ENCODE data around the gene DNAJB4. TPM values are rescaled to one million over a fixed set of nuclear protein-coding genes. Genes with fewer than 3 reads are reported as not detected.
A peak's percentile ranks its signal among the peaks of the same experiment; 100 is the strongest.

Gene DNAJB4
- polyA plus RNA-seq, 4 donors, result 3.8 to 25.6 (median 8.5) TPM

DNA sequence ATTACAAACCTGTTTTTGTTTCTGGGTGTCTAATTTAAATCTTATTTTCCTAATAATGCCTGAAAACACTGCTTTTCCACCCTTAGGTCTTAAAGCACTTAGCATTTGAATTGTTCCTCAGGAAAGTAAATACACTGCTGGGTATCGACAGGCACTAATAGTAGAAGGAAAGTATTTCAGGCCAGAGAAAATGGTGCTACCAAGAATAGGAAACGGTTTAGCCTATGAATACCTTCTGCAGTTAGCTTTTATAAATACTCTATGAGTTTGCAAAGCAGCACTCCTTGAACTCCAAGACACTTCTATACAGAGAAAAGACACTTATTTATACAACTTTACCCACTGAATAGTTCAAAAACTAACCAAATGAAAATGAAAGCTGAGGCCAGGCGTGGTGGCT, 32.7 kb upstream of the DNAJB4 start:
- H3K9me3 ChIP-seq (ENCODE audit: control insufficient read depth in 2 of 2, insufficient read depth in 1 of 2, low read depth in 1 of 2, low read length in 1 of 2), result no peaks in the 10 kb centered on the region
- FAIRE-seq (no peak), DNase-seq (no peak)
- H3K27ac ChIP-seq (ENCODE audit: low read depth in 1 of 3, low read length in 2 of 3), result no peak overlapping the region
- no peak overlapping the region for H3K4me3 ChIP-seq (ENCODE audit: low read depth in 1 of 3, low read length in 3 of 3)
- H3K36me3 ChIP-seq (ENCODE audit: control insufficient read depth in 3 of 3, insufficient read depth in 2 of 3, low read depth in 1 of 3, low read length in 3 of 3), result peaks cover 2 to 15% (median 3%) of the 10 kb centered on the region in 3 donors
- no peaks in the 10 kb centered on the region for H3K27me3 ChIP-seq (ENCODE audit: control insufficient read depth in 3 of 3, insufficient read depth in 3 of 3, low read length in 3 of 3)
- WGBS, 3 donors, result 76 to 83% (median 81%) methylated on average over 3 of the region's 3 CpGs
- H3K4me1 ChIP-seq (ENCODE audit: control insufficient read depth in 3 of 3, insufficient read depth in 2 of 3, low read depth in 1 of 3, low read length in 2 of 3), result peaks cover 0 to 10% (median 3%) of the 10 kb centered on the region in 3 donors

DNA sequence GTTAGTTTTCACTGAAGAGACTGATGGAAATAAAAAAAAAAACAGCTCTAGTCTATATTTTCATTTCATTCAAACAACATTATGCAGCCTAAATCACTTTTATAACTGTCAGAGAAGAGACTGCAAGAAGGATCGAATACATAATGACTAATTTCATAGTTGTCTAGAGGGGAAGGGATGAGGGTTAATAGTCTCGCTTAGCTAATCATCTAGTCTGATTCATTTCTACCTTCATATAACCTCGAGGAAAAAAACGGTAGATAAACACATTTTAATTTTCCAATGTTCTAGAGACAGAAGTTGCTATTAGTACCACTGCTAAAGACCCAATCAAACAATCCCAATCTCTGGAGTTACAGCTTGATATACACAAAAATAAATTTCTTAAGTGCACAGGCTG, 29.4 kb upstream of the DNAJB4 start:
- Histone ChIP-seq H3K27ac (ENCODE audit: low read depth in 1 of 3, low read length in 2 of 3) (no peak overlapping the region), H3K4me3 (ENCODE audit: low read depth in 1 of 3, low read length in 3 of 3) (peak overlapping the region in 2 of 3 donors; percentile 17 to 35), H3K9me3 (ENCODE audit: control insufficient read depth in 2 of 2, insufficient read depth in 1 of 2, low read depth in 1 of 2, low read length in 1 of 2) (no peaks in the 10 kb centered on the region), H3K27me3 (ENCODE audit: control insufficient read depth in 3 of 3, insufficient read depth in 3 of 3, low read length in 3 of 3) (no peaks in the 10 kb centered on the region), H3K4me1 (ENCODE audit: control insufficient read depth in 3 of 3, insufficient read depth in 2 of 3, low read depth in 1 of 3, low read length in 2 of 3) (peaks cover 0 to 10% (median 3%) of the 10 kb centered on the region in 3 donors), H3K36me3 (ENCODE audit: control insufficient read depth in 3 of 3, insufficient read depth in 2 of 3, low read depth in 1 of 3, low read length in 3 of 3) (peaks cover 1 to 15% (median 2%) of the 10 kb centered on the region in 3 donors)
- WGBS, 3 donors, result 3 to 14% (median 7%) methylated on average over 4 of the region's 4 CpGs
- FAIRE-seq, result no peak
- DNase-seq, result peak in 1 of 2 donors; percentile 9

DNA sequence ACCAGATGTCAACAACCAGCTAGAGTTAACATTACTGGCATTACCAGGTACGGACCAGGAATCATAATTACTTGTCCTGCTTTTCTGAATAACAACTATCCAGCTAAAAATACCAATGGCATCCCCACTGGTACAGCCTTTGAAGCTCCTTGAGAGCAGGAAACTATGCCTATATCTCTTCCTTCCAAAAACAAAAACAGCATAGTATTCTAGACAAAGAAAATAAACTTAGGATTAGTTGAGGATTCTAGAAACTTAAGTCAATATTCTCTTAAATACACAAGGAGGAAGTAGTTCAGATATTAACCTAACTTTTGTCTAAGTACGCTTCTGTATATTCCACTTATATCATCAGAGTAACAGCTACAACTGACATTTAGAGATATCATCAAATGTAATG, 28.8 kb upstream of the DNAJB4 start:
- H3K27me3 ChIP-seq (ENCODE audit: control insufficient read depth in 3 of 3, insufficient read depth in 3 of 3, low read length in 3 of 3), result no peaks in the 10 kb centered on the region
- H3K9me3 ChIP-seq (ENCODE audit: control insufficient read depth in 2 of 2, insufficient read depth in 1 of 2, low read depth in 1 of 2, low read length in 1 of 2), result no peaks in the 10 kb centered on the region
- peak; percentile 11 for DNase-seq
- peak overlapping the region in 2 of 3 donors; percentile 17 to 35 for H3K4me3 ChIP-seq (ENCODE audit: low read depth in 1 of 3, low read length in 3 of 3)
- FAIRE-seq, result no peak
- H3K4me1 ChIP-seq (ENCODE audit: control insufficient read depth in 3 of 3, insufficient read depth in 2 of 3, low read depth in 1 of 3, low read length in 2 of 3), result peaks cover 0 to 6% (median 6%) of the 10 kb centered on the region in 3 donors
- H3K36me3 ChIP-seq (ENCODE audit: control insufficient read depth in 3 of 3, insufficient read depth in 2 of 3, low read depth in 1 of 3, low read length in 3 of 3), result peaks cover 0 to 15% (median 2%) of the 10 kb centered on the region in 3 donors
- H3K27ac ChIP-seq (ENCODE audit: low read depth in 1 of 3, low read length in 2 of 3), result no peak overlapping the region
- 10 to 19% (median 14%) methylated on average over 2 of the region's 2 CpGs for WGBS, 3 donors

DNA sequence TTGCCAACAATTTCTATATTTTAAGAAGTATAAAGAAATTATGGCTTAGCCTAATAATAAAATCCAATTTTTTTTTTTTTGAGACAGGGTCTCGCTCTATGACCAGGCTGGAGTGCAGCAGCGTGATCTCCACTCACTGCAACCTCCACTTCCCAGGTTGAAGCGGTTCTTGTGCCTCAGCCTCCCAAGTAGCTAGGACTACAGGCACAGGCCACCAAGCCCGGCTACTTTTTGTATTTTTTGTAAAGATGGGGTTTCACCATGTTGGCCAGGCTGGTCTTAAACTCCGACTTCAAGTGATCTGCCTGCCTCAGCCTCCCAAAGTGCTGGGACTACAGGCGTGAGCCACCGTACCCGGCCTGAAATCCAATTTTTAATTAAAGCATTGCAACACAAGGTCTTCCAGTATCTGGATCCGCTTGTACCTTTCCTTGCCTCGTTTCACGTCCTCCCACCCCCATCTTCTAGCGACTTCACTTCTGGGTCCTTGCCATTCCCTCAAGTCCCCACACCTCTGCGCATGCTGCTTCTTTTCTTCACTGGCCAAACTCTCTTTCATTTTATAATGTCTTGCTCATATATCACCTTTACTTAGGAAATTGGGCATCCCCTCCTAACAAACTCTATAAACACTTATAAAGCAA, 28.2 kb upstream of the DNAJB4 start:
- Histone ChIP-seq H3K9me3 (ENCODE audit: control insufficient read depth in 2 of 2, insufficient read depth in 1 of 2, low read depth in 1 of 2, low read length in 1 of 2) (no peaks in the 10 kb centered on the region), H3K4me3 (ENCODE audit: low read depth in 1 of 3, low read length in 3 of 3) (peak overlapping the region in 2 of 3 donors; percentile 78 to 79), H3K4me1 (ENCODE audit: control insufficient read depth in 3 of 3, insufficient read depth in 2 of 3, low read depth in 1 of 3, low read length in 2 of 3) (peaks cover 0 to 6% (median 4%) of the 10 kb centered on the region in 3 donors), H3K27me3 (ENCODE audit: control insufficient read depth in 3 of 3, insufficient read depth in 3 of 3, low read length in 3 of 3) (no peaks in the 10 kb centered on the region), H3K27ac (ENCODE audit: low read depth in 1 of 3, low read length in 2 of 3) (peak overlapping the region in 1 of 3 donors; percentile 9), H3K36me3 (ENCODE audit: control insufficient read depth in 3 of 3, insufficient read depth in 2 of 3, low read depth in 1 of 3, low read length in 3 of 3) (peaks cover 0 to 18% (median 2%) of the 10 kb centered on the region in 3 donors)
- DNase-seq, result peak in 1 of 2 donors; percentile 13
- 25 to 43% (median 30%) methylated on average over 13 of the region's 13 CpGs for WGBS, 3 donors
- FAIRE-seq, result no peak

DNA sequence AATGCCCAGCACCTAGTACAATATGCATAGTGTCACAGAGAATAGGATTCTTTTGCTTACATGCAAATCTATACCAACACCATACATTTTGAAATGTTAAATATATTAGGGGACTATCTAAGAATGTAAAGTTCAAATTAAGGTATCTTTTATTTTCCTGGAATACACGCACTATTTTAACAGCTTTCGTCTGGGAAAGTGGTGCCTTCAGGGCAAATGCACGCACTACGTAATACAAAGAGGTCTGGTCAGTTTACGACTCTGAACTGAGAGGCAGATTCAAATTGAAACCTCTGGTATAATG, 26.8 kb upstream of the DNAJB4 start:
- no peaks in the 10 kb centered on the region for H3K9me3 ChIP-seq (ENCODE audit: control insufficient read depth in 2 of 2, insufficient read depth in 1 of 2, low read depth in 1 of 2, low read length in 1 of 2)
- no peak for DNase-seq
- H3K27me3 ChIP-seq (ENCODE audit: control insufficient read depth in 3 of 3, insufficient read depth in 3 of 3, low read length in 3 of 3), result no peaks in the 10 kb centered on the region
- H3K4me1 ChIP-seq (ENCODE audit: control insufficient read depth in 3 of 3, insufficient read depth in 2 of 3, low read depth in 1 of 3, low read length in 2 of 3), result peaks cover 0 to 6% (median 4%) of the 10 kb centered on the region in 3 donors
- FAIRE-seq, result no peak
- WGBS, 3 donors, result 0% methylated on average over 5 of the region's 5 CpGs
- H3K36me3 ChIP-seq (ENCODE audit: control insufficient read depth in 3 of 3, insufficient read depth in 2 of 3, low read depth in 1 of 3, low read length in 3 of 3), result peaks cover 0 to 15% (median 2%) of the 10 kb centered on the region in 3 donors
- peak overlapping the region; percentile 59 to 79 (median 78) for H3K4me3 ChIP-seq (ENCODE audit: low read depth in 1 of 3, low read length in 3 of 3)
- H3K27ac ChIP-seq (ENCODE audit: low read depth in 1 of 3, low read length in 2 of 3), result peak overlapping the region; percentile 97 to 100 (median 98)

DNA sequence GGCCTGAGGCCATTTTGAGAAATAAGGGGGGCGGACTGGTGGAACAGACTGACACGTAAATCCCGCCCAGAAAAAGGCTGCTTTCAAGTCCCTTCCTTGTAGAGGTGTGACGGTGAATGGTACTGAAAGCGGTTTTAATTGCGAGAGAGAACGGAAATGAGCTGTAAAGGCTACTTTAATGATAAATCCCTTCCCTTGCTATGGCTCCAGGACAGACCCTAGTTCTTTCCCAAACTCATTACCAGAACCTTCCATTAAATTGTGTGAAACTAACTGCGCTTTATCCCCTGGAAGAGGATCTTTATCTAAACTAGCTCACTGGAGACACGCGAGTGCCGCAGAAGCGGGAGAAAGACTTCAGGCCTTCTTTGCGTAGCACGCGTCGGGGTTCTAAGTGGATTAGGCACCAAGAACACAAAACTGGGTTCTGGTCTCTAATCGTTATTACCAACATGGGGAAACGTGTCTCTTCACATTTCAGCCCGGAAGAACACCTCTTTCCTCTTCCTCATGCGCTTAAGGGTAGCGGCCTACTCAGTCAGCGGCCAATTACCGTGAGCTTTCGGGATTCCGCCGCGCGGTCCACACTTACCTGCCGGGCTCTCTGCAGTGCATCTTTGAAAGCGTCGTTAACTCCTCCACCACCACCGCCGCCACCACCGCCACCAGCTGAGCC, 26.3 kb upstream of the DNAJB4 start:
- no peaks in the 10 kb centered on the region for H3K27me3 ChIP-seq (ENCODE audit: control insufficient read depth in 3 of 3, insufficient read depth in 3 of 3, low read length in 3 of 3)
- DNase-seq (peak; percentile 87 to 91), FAIRE-seq (no peak)
- peak overlapping the region; percentile 97 to 100 (median 98) for H3K27ac ChIP-seq (ENCODE audit: low read depth in 1 of 3, low read length in 2 of 3)
- H3K36me3 ChIP-seq (ENCODE audit: control insufficient read depth in 3 of 3, insufficient read depth in 2 of 3, low read depth in 1 of 3, low read length in 3 of 3), result peaks cover 0 to 12% (median 2%) of the 10 kb centered on the region in 3 donors
- H3K4me1 ChIP-seq (ENCODE audit: control insufficient read depth in 3 of 3, insufficient read depth in 2 of 3, low read depth in 1 of 3, low read length in 2 of 3), result peaks cover 0 to 6% (median 4%) of the 10 kb centered on the region in 3 donors
- H3K4me3 ChIP-seq (ENCODE audit: low read depth in 1 of 3, low read length in 3 of 3), result peak overlapping the region; percentile 59 to 79 (median 78)
- WGBS, 3 donors, result 0 to 1% (median 0%) methylated on average over 34 of the region's 34 CpGs
- no peaks in the 10 kb centered on the region for H3K9me3 ChIP-seq (ENCODE audit: control insufficient read depth in 2 of 2, insufficient read depth in 1 of 2, low read depth in 1 of 2, low read length in 1 of 2)

DNA sequence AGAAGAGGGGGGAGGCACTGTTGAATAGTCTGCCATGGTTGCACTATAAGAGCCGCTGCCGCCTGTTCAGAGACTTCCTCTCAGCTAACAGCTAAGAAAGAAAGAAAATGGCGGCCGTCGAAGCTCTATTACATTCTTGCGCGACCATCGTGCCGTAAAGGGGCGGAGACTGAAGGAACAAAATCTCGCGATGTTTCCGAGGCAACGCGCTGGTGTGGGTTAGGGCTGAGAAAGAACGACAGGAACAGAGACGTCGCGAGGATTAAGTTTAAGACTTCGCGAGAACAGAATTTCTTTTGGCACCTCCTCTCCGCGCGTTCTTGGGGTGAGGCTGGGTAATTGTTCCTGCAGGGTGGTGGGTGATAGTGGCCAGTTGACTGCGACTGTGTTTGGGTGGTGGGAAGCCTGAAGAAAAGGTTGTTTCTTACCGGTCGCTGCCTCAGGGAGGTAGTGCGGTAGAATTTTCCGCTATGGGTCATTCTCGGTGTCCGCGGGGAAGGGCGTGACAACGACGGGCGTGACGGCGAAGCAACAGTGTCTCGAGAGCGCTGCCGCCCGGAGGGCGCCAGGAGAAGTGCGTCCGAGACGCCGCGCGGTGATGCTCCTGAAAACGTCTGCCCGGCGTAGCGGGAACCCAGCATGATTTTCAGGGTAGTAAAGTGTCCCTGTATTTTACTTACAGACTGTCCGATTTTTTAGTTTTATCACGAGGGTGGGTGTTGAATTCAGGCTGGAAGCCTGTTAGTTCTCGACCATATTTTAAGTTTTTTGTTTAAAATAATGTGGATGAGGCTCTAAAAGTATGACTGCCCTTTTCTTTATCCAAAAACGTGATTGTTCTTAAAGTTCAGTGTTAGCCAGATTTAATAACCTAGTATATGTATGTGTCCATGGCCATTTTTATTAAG, 25.5 kb upstream of the DNAJB4 start, which contains the start of gene FUBP1:
Gene FUBP1, minus strand, starts transcription at position 104 of the 908 bp plus-strand sequence. Its CDS starts 68 bp downstream, at position 36.
- Histone ChIP-seq H3K36me3 (ENCODE audit: control insufficient read depth in 3 of 3, insufficient read depth in 2 of 3, low read depth in 1 of 3, low read length in 3 of 3) (peaks cover 0 to 9% (median 2%) of the 10 kb centered on the region in 3 donors), H3K9me3 (ENCODE audit: control insufficient read depth in 2 of 2, insufficient read depth in 1 of 2, low read depth in 1 of 2, low read length in 1 of 2) (no peaks in the 10 kb centered on the region), H3K4me3 (ENCODE audit: low read depth in 1 of 3, low read length in 3 of 3) (peak within 1 kb of the TSS; percentile 59 to 79 (median 78)), H3K4me1 (ENCODE audit: control insufficient read depth in 3 of 3, insufficient read depth in 2 of 3, low read depth in 1 of 3, low read length in 2 of 3) (peaks cover 0 to 12% (median 4%) of the 10 kb centered on the region in 3 donors), H3K27me3 (ENCODE audit: control insufficient read depth in 3 of 3, insufficient read depth in 3 of 3, low read length in 3 of 3) (no peaks in the 10 kb centered on the region), H3K27ac (ENCODE audit: low read depth in 1 of 3, low read length in 2 of 3) (peak within 1 kb of the TSS; percentile 97 to 100 (median 98))
- DNase-seq (peak; percentile 99), FAIRE-seq (no peak)
- 0 to 1% (median 0%) methylated on average over 57 of the region's 57 CpGs for WGBS, 3 donors

Data from small intestine (tissue), 7 donors.